OCI-LY7 (cell line): Measurements from ENCODE around the gene MMADHC. TPM values are rescaled to one million over a fixed set of nuclear protein-coding genes. Genes with fewer than 3 reads are reported as not detected.
A peak's percentile ranks its signal among the peaks of the same experiment; 100 is the strongest.

Source experiments
- BruUV-seq: library from RNA; stranded (reverse); fragments of 400-500 nt; replicated peaks from 2 replicates; lab custom pipeline; 2021; lab: Mats Ljungman, UMichigan
- CTCF ChIA-PET: fragments of 300-600 bp; sonication (Branson Sonifier 250); formaldehyde crosslinking; loops from one replicate; lab custom pipeline; 2022; ENCODE audit warnings: antibody characterized with exemption; ENCODE audit not compliant: unreplicated experiment; lab: Charles Lee
- POLR2A ChIA-PET: fragments of 300-600 bp; sonication (Branson Sonifier 250); formaldehyde crosslinking; loops from one replicate; lab custom pipeline; 2022; ENCODE audit warnings: antibody characterized with exemption; lab: Charles Lee
- DNase-seq: peaks from one replicate; pipeline ENCODE4 v3.0.0-alpha.2; 2015; ENCODE audit warnings: low spot score
- H2AFZ ChIP-seq: fragments of 200-600 bp; sonication (generic), shearing (Covaris generic); 2 replicates; pipeline ENCODE4 v1.6.1; 2014; ENCODE audit warnings: mild to moderate bottlenecking, antibody characterized with exemption, low read length, moderate library complexity
- H3K27ac ChIP-seq: fragments of 200-600 bp; sonication (generic); 2 replicates; pipeline ENCODE4 v1.5.1; 2014; ENCODE audit warnings: mixed run types, low read depth, mild to moderate bottlenecking, moderate library complexity, low read length, inconsistent platforms; ENCODE audit not compliant: poor library complexity, severe bottlenecking
- H3K36me3 ChIP-seq: fragments of 200-600 bp; sonication (generic); 2 replicates; pipeline ENCODE4 v1.6.1; 2014; ENCODE audit warnings: mild to moderate bottlenecking, antibody characterized with exemption, low read length, moderate library complexity, mixed read lengths; ENCODE audit not compliant: insufficient read depth
- H3K4me1 ChIP-seq: fragments of 200-600 bp; sonication (generic); 2 replicates; pipeline ENCODE4 v1.5.1; 2014; ENCODE audit warnings: mild to moderate bottlenecking, low read length; ENCODE audit not compliant: insufficient read depth, poor library complexity, severe bottlenecking
- H3K4me2 ChIP-seq: fragments of 200-600 bp; sonication (generic); 2 replicates; pipeline ENCODE4 v1.6.1; 2014; ENCODE audit warnings: mild to moderate bottlenecking, low read length
- H3K4me3 ChIP-seq: fragments of 200-600 bp; sonication (generic); 2 replicates; pipeline ENCODE4 v1.5.1; 2014; ENCODE audit warnings: mild to moderate bottlenecking, low read depth, low read length; ENCODE audit not compliant: poor library complexity, severe bottlenecking
- H3K79me2 ChIP-seq: fragments of 200-600 bp; sonication (generic); 2 replicates; pipeline ENCODE4 v1.6.1; 2016; ENCODE audit warnings: low read depth, mild to moderate bottlenecking, low read length, moderate library complexity, mixed read lengths; ENCODE audit not compliant: insufficient read depth
- H3K9me2 ChIP-seq: fragments of 200-600 bp; sonication (generic); 2 replicates; pipeline ENCODE4 v1.6.1; 2016; ENCODE audit warnings: mild to moderate bottlenecking, low read length, mixed read lengths; ENCODE audit not compliant: insufficient read depth
- H3K9me3 ChIP-seq: fragments of 200-600 bp; sonication (generic); 2 replicates; pipeline ENCODE4 v1.6.1; 2014; ENCODE audit warnings: mild to moderate bottlenecking, mixed run types, low read length, mixed read lengths
- H4K20me1 ChIP-seq: fragments of 200-600 bp; sonication (generic); 2 replicates; pipeline ENCODE4 v1.6.1; 2014; ENCODE audit warnings: mild to moderate bottlenecking, antibody characterized with exemption, low read length, moderate library complexity, mixed read lengths; ENCODE audit not compliant: insufficient read depth
- EZH2phosphoT487 ChIP-seq: fragments of 200-600 bp; sonication (generic); IDR thresholded peaks from 2 replicates; pipeline ENCODE4 v1.6.1; 2018; ENCODE audit warnings: low read depth, borderline replicate concordance, mild to moderate bottlenecking, mixed run types, antibody characterized with exemption, low read length, moderate library complexity, mixed read lengths
- intact Hi-C: fragments of 100-400 bp; cut with micrococcal nuclease; formaldehyde crosslinking; loops from one replicate; pipeline ENCODE4 v1.10.0; 2022; ENCODE audit not compliant: unreplicated experiment
- total RNA-seq, 2 experiments: library from RNA; depleted of rRNA in 1 of 2; stranded (reverse); fragments of >200 nt in 1 of 2; shearing (Covaris generic) in 1 of 2; gene quantifications; 2 replicates each; pipeline ENCODE4 v1.2.3, GENCODE V29; 2014 to 2022
- TF ChIP-seq, protein P1 (sequence below): fragments of 200-600 bp; sonication (generic); conservative IDR thresholded peaks from 2 replicates; pipeline ENCODE4 v1.5.1; 2014; ENCODE audit warnings: mild to moderate bottlenecking, antibody characterized with exemption, low read length, moderate library complexity, mixed read lengths

Gene MMADHC
- total RNA-seq, 2 experiments from 2014 or later, result 73.6 to 115 TPM

DNA sequence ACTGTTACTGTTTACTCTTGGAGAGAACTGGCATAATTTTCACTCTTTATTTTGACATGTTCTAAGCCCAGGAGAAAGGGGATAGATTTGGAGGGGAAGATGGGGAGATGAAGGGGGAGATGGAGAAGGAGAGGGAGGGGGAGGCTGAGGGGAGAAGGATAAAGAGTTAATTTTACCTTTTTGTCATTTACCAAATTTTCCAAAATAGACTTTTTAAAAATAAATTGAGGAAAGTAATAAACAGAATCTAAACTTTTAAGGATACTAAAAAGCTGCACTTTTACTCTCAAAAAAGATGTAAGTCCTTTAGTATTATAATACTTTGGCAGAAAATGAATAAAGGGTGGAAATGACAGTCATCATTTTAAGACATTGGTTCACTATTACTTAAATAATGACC is 12.3 kb downstream of the MMADHC start:
- POLR2A ChIA-PET, result no interaction called here
- CTCF ChIA-PET, result no interaction called here

DNA sequence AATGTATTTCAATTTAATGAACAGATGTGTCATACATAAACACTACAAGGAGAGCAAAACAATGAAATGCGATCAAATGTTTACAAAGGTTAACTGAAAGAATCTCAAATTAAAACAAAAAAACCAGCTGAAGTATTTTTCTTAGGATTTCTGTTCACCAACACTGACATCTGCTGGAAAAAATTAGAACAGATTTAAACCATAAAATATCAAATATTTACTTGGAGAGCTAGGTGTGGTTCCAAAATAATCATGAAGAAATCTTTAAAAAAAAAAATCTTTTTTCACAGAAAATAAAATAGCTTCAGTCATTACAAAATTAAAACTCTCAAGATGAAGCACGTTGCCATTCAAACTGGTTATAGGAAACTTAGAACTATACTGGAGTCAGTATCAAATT is 13.8 kb downstream of the MMADHC start:
- Histone ChIP-seq H2AFZ (no peak overlapping the region), H3K36me3 (peaks cover 99% of the 10 kb centered on the region), H4K20me1 (0 out of 2 replicates have a peak, but pooled peaks cover 3% of the 10 kb centered on the region), H3K27ac (no peak overlapping the region), H3K4me1 (no peaks in the 10 kb centered on the region), H3K4me2 (no peak overlapping the region), H3K79me2 (peaks cover 20% of the 10 kb centered on the region; the same call in 1 of the 2 replicates), H3K9me3 (no peaks in the 10 kb centered on the region), H3K9me2 (no peaks in the 10 kb centered on the region), H3K4me3 (no peak overlapping the region)
- CTCF ChIA-PET, result no interaction called here
- TF ChIP-seq, protein P1, sequence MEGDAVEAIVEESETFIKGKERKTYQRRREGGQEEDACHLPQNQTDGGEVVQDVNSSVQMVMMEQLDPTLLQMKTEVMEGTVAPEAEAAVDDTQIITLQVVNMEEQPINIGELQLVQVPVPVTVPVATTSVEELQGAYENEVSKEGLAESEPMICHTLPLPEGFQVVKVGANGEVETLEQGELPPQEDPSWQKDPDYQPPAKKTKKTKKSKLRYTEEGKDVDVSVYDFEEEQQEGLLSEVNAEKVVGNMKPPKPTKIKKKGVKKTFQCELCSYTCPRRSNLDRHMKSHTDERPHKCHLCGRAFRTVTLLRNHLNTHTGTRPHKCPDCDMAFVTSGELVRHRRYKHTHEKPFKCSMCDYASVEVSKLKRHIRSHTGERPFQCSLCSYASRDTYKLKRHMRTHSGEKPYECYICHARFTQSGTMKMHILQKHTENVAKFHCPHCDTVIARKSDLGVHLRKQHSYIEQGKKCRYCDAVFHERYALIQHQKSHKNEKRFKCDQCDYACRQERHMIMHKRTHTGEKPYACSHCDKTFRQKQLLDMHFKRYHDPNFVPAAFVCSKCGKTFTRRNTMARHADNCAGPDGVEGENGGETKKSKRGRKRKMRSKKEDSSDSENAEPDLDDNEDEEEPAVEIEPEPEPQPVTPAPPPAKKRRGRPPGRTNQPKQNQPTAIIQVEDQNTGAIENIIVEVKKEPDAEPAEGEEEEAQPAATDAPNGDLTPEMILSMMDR, result peak; percentile 72
- TF ChIP-seq EZH2phosphoT487, result no peak
- no peak for DNase-seq
- intact Hi-C loops, result no loop called here
- no TSS peak for BruUV-seq
- POLR2A ChIA-PET, result interaction anchor here (0.9 to 1.1 kb wide), 2 partner anchors 12 to 438 kb away, joined by 3 to 6 read pairs; no protein-coding TSS in a partner anchor

More for the DNA sequence above, 12.3 kb downstream of the MMADHC start:
- Histone ChIP-seq H3K79me2 (peaks cover 20% of the 10 kb centered on the region; the same call in 1 of the 2 replicates), H3K9me2 (no peaks in the 10 kb centered on the region), H3K9me3 (no peaks in the 10 kb centered on the region), H3K4me3 (no peak overlapping the region), H2AFZ (no peak overlapping the region), H3K4me2 (no peak overlapping the region), H3K4me1 (no peaks in the 10 kb centered on the region), H3K36me3 (peaks cover 99% of the 10 kb centered on the region), H4K20me1 (0 out of 2 replicates have a peak, but pooled peaks cover 3% of the 10 kb centered on the region), H3K27ac (no peak overlapping the region)
- no TSS peak for BruUV-seq
- TF ChIP-seq, protein P1, result no peak
- no peak for TF ChIP-seq EZH2phosphoT487
- no peak for DNase-seq
- intact Hi-C loops, result no loop called here
